Dendritic cell treated with granulocyte-macrophage colony-stimulating factor and Interleukin-4, amounts not matched to agents 40 ng/mL and 50 ng/mL, for 4 days (primary cell): ENCODE data around the gene CEP78.
"Not testable (repeated sequence)": the region's sequence is repeated elsewhere in the genome, so short reads cannot be mapped to it uniquely, and the experiment has no call there.

Experiments used
- H3K27ac Mint-ChIP-seq: one replicate; pipeline ENCODE4 v1.8.0; 2022; ENCODE audit warnings: mild to moderate bottlenecking, mixed read lengths
- H3K27me3 Mint-ChIP-seq: one replicate; pipeline ENCODE4 v1.8.0; 2022; ENCODE audit warnings: mild to moderate bottlenecking, mixed read lengths
- H3K36me3 Mint-ChIP-seq: one replicate; pipeline ENCODE4 v1.8.0; 2022; ENCODE audit warnings: low read depth, mixed read lengths
- H3K4me1 Mint-ChIP-seq: one replicate; pipeline ENCODE4 v1.8.0; 2022; ENCODE audit warnings: low read depth, mixed read lengths
- H3K4me3 Mint-ChIP-seq: one replicate; pipeline ENCODE4 v1.8.0; 2022; ENCODE audit warnings: mild to moderate bottlenecking, moderate library complexity, mixed read lengths
- H3K9me3 Mint-ChIP-seq: one replicate; pipeline ENCODE4 v1.8.0; 2022; ENCODE audit warnings: mixed read lengths
- intact Hi-C: fragments of 100-400 bp; cut with micrococcal nuclease; formaldehyde crosslinking; loops from one replicate; pipeline ENCODE4 v1.15.0; 2022

CEP78 gene

DNA sequence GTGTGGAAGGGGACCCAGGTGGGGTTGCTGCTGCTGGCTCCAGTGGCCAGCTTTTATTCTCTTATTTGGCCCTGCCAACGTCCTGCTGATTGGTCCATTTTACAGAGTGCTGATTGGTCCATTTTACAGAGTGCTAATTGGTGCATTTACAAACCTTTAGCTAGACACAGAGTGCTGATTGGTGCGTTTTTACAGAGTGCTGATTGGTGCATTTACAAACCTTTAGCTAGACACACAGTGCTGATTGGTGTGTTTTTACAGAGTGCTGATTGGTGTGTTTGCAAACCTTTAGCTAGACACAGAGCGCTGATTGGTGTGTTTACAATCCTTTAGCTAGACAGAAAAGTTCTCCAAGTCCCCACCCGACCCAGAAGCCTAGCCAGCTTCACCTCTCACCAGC is 48.3 kb downstream of the CEP78 start:
- H3K4me3 Mint-ChIP-seq, H3K36me3 Mint-ChIP-seq, H3K4me1 Mint-ChIP-seq, H3K9me3 Mint-ChIP-seq, H3K27me3 Mint-ChIP-seq, intact Hi-C loops, H3K27ac Mint-ChIP-seq: not testable (repeated sequence)

DNA sequence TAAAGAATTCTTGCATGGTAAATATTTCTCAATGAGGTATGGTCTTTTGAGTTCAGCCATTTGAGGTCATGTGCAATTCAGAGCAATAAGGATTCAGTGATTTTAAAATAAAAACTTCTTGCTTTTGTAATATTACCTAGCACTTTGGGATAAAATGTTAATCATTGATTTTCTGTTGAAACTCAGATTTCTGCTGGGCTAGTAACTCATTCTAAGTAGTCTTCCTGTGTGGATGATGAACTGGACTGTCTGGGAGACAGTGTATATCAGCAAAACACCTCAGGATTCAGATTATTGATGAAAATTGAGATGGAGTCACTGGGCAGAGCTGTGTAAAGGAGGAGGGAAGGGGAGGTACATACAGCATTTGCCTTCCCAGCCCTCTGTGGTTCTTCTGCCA is 50.2 kb downstream of the CEP78 start:
- Mint-ChIP-seq H3K36me3 (no peaks in the 10 kb centered on the region), H3K4me3 (no peak overlapping the region), H3K27ac (no peak overlapping the region), H3K9me3 (no peaks in the 10 kb centered on the region), H3K4me1 (no peaks in the 10 kb centered on the region), H3K27me3 (peaks cover 14% of the 10 kb centered on the region)
- intact Hi-C loops: no loop called here

DNA sequence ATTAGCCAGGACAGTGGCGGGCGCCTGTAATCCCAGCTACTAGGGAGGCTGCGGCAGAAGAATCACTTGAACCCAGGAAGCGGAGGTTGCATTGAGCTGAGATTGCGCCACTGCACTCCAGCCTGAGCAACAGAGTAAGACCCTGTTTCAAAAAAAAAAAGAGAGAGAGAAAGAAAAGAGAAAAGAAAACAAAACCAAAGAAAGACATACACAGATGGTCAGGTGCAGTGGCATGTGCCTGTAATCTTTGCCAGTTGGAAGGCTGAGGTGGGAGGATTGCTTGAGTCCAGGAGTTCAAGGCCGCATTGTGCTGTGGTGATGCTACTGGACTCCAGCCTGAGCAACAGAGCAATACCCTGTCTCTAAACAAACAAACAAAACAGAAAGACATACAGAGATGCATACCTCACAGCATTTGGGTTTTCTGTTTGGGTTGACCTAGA is 51.1 kb downstream of the CEP78 start:
- intact Hi-C loops: no loop called here
- no peaks in the 10 kb centered on the region for H3K4me1 Mint-ChIP-seq
- H3K4me3 Mint-ChIP-seq: no peak overlapping the region
- H3K27me3 Mint-ChIP-seq: peaks cover 19% of the 10 kb centered on the region
- H3K9me3 Mint-ChIP-seq: no peaks in the 10 kb centered on the region
- no peaks in the 10 kb centered on the region for H3K36me3 Mint-ChIP-seq
- H3K27ac Mint-ChIP-seq: no peak overlapping the region

DNA sequence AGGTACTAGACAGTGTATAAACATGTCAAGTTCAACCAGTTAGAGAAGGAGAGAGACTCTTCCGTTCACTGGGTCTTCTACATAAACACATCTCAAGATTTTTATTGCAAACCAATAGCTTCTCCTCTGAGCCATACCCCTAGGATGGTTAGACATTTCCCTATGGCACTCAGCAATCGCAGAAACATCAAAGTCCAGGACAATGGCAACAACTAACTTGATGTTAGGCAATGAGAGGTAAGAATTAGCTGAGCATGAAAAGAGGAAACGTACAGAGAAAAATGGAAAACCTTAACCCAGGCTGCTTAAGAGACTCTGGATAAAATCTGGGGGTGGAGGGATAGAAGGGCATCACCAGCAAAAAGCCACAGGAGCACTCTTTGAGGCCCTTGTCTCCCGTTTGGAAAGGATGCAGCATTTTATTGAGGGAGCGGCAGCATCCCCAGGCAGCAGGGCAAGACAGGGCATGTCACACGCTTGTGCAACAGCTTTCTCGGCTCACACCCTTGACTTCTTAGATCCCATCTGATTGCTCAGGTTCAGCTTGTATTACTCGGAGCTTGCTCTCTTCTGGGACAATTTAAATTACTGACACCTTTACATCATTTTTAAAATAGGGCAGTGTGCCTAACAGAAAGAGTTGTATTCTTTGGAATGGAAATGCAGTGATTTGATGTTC is 52.5 kb downstream of the CEP78 start:
- no peaks in the 10 kb centered on the region for H3K36me3 Mint-ChIP-seq
- H3K4me1 Mint-ChIP-seq: no peaks in the 10 kb centered on the region
- no peaks in the 10 kb centered on the region for H3K9me3 Mint-ChIP-seq
- intact Hi-C loops: no loop called here
- H3K27me3 Mint-ChIP-seq: peaks cover 24% of the 10 kb centered on the region
- no peak overlapping the region for H3K4me3 Mint-ChIP-seq
- no peak overlapping the region for H3K27ac Mint-ChIP-seq

DNA sequence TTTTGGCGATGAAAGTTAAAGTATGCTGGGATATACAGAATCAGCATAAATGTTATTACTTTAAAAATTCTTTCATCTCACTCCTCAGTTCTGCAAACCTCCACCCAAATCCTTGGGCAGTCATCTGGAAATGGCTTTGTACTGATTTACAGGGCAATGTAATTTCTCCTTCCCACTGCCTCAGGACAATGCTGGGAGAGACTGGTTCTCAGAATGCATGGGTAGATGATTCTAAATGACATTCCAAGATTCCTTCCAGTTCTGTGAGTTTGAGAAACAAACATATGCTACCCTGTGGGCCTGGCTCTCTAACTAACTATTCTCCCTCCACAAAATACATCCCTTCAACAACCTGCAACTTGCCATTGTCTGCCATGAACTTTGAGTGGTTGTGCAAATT is 53.6 kb downstream of the CEP78 start:
- Mint-ChIP-seq H3K4me1 (no peaks in the 10 kb centered on the region), H3K9me3 (no peaks in the 10 kb centered on the region), H3K4me3 (no peak overlapping the region), H3K27me3 (peaks cover 24% of the 10 kb centered on the region), H3K36me3 (no peaks in the 10 kb centered on the region), H3K27ac (no peak overlapping the region)
- intact Hi-C loops: no loop called here

DNA sequence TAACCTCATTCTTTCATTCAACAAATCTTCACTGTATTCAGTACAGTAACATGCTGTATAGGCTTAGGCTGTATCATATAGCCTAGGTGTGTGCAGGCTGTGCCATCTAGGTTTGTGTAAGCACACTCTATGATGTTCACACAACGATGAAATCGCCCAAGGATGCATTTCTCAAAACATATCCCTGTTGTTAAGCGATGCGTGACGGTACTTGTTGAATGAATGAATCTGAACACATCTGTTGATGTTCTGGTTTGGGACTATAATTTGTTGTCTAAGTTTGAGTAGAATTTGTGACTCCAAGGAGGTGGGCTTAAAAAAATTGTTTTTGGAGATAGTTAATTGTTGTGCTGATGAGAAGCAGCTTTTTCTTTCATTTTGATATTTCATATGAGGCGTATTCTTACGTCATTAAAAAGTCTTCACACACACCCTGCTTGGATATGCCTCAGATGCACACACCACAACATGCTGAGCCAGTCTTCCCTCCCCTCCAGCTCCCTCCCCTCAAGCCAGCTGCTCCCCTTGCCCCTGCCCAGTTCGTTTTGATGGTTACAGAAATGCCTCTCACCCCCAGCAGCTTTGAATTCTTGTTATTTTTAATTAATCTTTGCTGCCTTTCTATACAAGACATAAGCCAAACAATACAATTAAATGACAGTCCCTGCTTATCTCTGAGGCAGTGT is 55.5 kb downstream of the CEP78 start:
- peaks cover 5% of the 10 kb centered on the region for H3K4me1 Mint-ChIP-seq
- peaks cover 41% of the 10 kb centered on the region for H3K27me3 Mint-ChIP-seq
- no peaks in the 10 kb centered on the region for H3K9me3 Mint-ChIP-seq
- intact Hi-C loops: no loop called here
- no peak overlapping the region for H3K27ac Mint-ChIP-seq
- H3K36me3 Mint-ChIP-seq: no peaks in the 10 kb centered on the region
- no peak overlapping the region for H3K4me3 Mint-ChIP-seq

DNA sequence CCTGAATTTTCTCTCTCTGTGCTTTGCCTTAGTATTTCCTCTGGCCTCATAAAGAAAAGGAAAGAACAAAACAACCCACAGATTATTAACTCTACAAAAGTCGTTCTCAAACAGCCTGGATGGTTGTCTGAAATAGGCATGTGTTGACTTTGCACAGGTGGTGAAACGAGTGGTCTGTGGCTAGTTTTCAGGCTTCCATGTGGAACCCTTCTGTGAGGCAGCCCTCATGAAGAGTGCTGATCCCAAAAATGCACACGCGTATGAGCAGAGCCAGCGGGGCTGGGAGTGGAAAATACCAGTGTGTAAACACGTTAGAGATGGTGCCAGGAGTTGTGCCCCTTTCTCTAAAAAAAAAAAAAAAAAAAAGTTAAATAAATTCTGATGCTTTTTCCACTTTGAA is 56.2 kb downstream of the CEP78 start:
- intact Hi-C loops: no loop called here
- H3K27me3 Mint-ChIP-seq: peaks cover 45% of the 10 kb centered on the region
- no peak overlapping the region for H3K27ac Mint-ChIP-seq
- no peaks in the 10 kb centered on the region for H3K36me3 Mint-ChIP-seq
- no peak overlapping the region for H3K4me3 Mint-ChIP-seq
- peaks cover 11% of the 10 kb centered on the region for H3K4me1 Mint-ChIP-seq
- H3K9me3 Mint-ChIP-seq: no peaks in the 10 kb centered on the region

DNA sequence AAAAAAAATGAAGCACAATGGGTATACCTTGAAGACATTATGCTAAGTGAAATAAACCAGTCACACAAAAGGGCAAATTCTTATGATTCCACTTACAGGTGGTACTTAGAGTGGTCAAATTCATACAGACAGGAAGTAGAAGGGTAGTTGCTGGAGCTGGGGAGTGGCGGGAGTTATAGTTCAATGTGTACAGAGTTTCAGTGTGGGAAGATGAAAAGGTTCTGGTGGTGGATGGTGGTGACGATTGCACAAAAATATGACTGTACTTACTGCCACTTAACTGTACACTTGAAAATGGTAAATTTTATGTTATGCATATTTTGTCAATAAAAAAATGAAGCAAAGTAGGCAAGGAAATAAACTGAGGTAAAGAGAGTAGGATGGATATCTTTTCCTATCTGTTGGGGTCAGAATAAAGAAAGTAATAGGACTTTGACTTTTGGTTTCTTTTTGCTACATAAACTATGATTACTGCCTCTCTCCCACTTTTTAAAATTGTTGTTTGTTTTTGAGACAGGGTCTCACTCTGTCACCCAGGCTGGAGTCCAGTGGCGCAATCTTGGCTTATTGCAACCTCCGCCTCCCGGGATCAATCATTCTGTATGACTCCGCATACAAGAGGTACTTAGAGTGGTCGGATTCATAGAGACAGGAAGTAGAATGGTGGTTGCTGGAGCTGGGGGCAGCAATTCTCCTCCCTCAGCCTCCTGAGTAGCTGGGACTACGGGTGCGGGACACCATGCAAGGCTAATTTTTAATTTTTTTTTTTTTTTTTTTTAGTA is 57.0 kb downstream of the CEP78 start:
- Mint-ChIP-seq H3K36me3 (no peaks in the 10 kb centered on the region), H3K27me3 (peaks cover 52% of the 10 kb centered on the region), H3K4me3 (no peak overlapping the region), H3K9me3 (no peaks in the 10 kb centered on the region), H3K27ac (no peak overlapping the region), H3K4me1 (peaks cover 20% of the 10 kb centered on the region)
- intact Hi-C loops: no loop called here

DNA sequence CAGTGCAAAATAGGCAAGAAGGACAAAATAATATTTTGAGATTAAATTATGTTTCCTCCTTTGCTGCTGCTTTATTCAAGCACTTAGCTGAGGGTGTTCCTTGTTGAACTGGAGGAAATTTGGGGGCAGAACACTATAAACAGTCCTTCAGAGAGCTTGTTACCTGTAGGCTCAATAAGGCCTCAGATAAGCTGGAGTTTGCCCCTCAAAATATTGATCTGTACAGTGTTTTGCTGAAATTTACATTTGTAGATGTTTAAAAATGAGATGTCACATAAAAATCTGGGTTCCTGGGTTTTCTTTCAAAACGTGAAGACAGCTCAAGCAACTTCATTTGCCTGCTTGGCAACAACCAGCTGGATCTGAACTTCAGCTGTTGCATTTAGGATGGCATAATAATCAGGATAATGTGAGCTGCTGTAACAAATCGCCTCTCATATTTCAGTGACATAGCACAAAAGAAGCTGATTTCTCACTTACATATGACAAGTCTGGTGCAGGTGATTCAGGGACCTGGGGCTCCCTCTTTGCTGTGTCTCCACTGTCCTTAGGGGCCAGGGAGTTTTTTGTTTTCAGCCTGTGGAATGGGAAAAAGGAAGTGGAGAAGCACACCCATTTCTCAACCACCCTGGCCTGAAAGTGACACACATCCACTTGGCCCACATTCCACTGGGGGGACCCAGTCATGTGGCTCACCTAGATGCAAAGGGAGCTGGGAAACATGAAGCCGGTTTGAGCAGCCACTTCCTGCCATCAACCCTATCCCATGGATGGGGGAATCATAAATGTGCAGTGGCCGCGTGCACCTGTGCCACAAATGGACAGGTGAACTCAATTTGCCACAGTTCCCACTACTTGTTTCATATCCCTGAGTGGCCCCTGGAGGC is 58.7 kb downstream of the CEP78 start:
- no peak overlapping the region for H3K4me3 Mint-ChIP-seq
- intact Hi-C loops: no loop called here

DNA sequence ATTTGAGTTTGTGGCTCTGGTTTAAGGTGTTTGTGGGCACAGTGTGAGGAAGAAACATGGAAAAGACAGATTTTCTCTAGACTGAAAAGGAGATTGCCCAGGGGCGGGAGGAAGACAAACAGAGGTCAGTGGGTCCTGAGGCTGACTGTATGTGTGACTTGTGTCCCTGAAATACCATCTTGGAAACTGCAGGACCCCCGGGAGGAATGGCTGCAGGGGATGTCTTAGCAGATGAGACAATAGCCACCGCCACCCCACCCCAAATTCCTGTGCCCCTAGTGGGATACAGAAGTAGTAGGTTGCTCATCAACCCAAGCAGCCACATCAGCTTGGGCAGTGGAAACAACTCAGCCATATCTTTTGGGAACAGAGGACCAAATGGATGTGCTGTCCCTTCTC is 59.3 kb downstream of the CEP78 start:
- Mint-ChIP-seq H3K4me3 (no peak overlapping the region), H3K27me3 (peaks cover 66% of the 10 kb centered on the region), H3K36me3 (no peaks in the 10 kb centered on the region), H3K4me1 (peaks cover 22% of the 10 kb centered on the region), H3K9me3 (no peaks in the 10 kb centered on the region), H3K27ac (no peak overlapping the region)
- intact Hi-C loops: no loop called here

More for the DNA sequence above, 58.7 kb downstream of the CEP78 start:
- Mint-ChIP-seq H3K36me3 (no peaks in the 10 kb centered on the region), H3K9me3 (no peaks in the 10 kb centered on the region), H3K27ac (no peak overlapping the region), H3K27me3 (peaks cover 62% of the 10 kb centered on the region), H3K4me1 (peaks cover 22% of the 10 kb centered on the region)

DNA sequence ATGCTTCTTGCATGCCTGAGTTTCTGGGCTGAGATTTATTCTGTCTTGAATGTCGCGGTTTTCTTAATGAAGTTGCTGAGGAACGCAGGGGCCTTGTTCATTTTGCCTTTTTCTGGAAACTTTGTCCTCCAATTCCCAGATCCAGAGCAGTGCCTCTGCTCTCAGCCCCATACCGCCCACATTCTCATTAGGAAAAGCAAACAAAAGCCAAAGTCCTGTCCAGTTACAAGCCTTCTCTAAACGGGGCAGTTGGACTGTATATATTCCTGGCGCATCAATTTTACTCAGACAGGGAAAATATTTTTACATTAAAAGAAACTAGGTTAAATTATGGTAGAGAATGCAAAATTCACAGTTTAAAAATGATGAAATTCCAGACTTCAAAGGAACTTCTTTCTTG is 59.9 kb downstream of the CEP78 start:
- Mint-ChIP-seq H3K36me3 (no peaks in the 10 kb centered on the region), H3K9me3 (no peaks in the 10 kb centered on the region), H3K27me3 (peaks cover 66% of the 10 kb centered on the region), H3K4me1 (peaks cover 22% of the 10 kb centered on the region), H3K4me3 (no peak overlapping the region), H3K27ac (no peak overlapping the region)
- intact Hi-C loops: no loop called here

DNA sequence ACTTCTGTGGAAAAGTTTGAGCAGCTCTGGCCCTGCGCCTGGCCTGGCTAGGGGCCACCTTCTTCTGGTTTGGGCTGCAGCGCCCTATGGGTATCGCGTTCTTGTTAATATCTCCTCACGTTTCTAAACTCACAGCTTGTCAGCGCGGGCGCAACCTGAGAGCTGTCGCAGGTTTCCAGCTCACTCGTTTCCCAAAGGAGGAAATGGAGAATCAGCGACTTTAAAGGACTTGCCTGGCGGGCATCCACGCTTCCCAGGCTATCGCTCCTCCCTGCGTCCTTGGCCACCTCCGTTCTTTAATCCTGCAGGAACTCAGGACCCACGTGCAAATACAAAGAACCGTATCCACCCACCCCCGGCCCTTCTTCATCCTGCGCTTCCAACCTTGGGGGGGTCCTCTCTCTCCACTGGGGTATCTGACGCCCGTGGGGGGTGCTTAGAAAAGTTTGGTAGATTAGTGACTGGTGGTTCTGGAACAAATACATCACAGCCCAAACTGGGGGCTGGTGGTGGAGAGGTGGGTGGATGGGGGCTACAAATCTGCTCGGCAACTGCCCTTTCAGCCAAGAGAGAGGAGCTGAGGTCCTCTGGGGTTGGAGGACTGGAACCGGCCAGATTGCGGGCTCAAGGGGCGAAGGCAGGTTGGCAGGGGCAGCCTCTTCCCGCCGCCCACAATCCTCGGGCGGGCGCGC is 60.5 kb downstream of the CEP78 start:
- intact Hi-C loops: no loop called here
- Mint-ChIP-seq H3K36me3 (no peaks in the 10 kb centered on the region), H3K9me3 (no peaks in the 10 kb centered on the region), H3K4me3 (peak overlapping the region; percentile 78), H3K4me1 (peaks cover 22% of the 10 kb centered on the region), H3K27me3 (peaks cover 63% of the 10 kb centered on the region), H3K27ac (no peak overlapping the region)
